SK-N-SH (cell line): ENCODE data around the gene ADAMTS10.

ENCODE experiments used
- CTCF ChIP-seq: fragments of 200-600 bp; sonication (generic); IDR thresholded peaks from 2 replicates; pipeline ENCODE4 v1.6.1; 2017; ENCODE audit warnings: antibody characterized with exemption, mild to moderate bottlenecking, moderate library complexity
- EZH2phosphoT487 ChIP-seq: fragments of 200-600 bp; sonication (generic); IDR thresholded peaks from 2 replicates; pipeline ENCODE4 v1.6.1; 2017; ENCODE audit warnings: low read depth, mixed run types, mild to moderate bottlenecking, antibody characterized with exemption, moderate library complexity, borderline replicate concordance
- GATA2 ChIP-seq: sonication (generic); formaldehyde crosslinking; IDR thresholded peaks from 2 replicates; pipeline ENCODE4 v1.5.0; 2020; ENCODE audit warnings: mild to moderate bottlenecking, missing genetic modification reagents
- JUND ChIP-seq: IDR thresholded peaks from 2 replicates; pipeline ENCODE4 v1.4.0; 2012
- MEF2A ChIP-seq: IDR thresholded peaks from 2 replicates; pipeline ENCODE4 v1.4.0; 2012; ENCODE audit warnings: low read depth, borderline replicate concordance
- NFIC ChIP-seq: IDR thresholded peaks from 2 replicates; pipeline ENCODE4 v1.4.0; 2012; ENCODE audit warnings: borderline replicate concordance
- RXRA ChIP-seq: IDR thresholded peaks from 2 replicates; pipeline ENCODE4 v1.4.0; 2012; ENCODE audit warnings: low read depth, mild to moderate bottlenecking, borderline replicate concordance
- USF1 ChIP-seq: IDR thresholded peaks from 2 replicates; pipeline ENCODE4 v1.4.0; 2012; ENCODE audit warnings: low read depth, borderline replicate concordance

- TF ChIP-seq EZH2phosphoT487 (no peak), MEF2A (no peak), RXRA (no peak), CTCF (peak; percentile 97), JUND (no peak), NFIC (no peak), GATA2 (CRISPR knock-in tag) (no peak), USF1 (no peak)
Measured at GRCh38 chr19:8615813-8616596, 5.5 kb upstream of the ADAMTS10 start.
